RWPE1 (cell line): Measurements from ENCODE around the gene SPATA13.

Experiments
- CTCF ChIA-PET: fragments of 350-600 bp; sonication (Branson Sonifier 250); formaldehyde crosslinking; extraction: SDS; loops from one replicate; lab custom pipeline; 2021; lab: Yijun Ruan, JAX
- POLR2A ChIA-PET: fragments of 400-600 bp; formaldehyde crosslinking; extraction: SDS; loops from one replicate; lab custom pipeline; 2020; ENCODE audit warnings: antibody characterized with exemption; ENCODE audit not compliant: low non-redundant PET; lab: Yijun Ruan, JAX
- DNase-seq: peaks from one replicate; pipeline ENCODE4 v3.0.0; 2012; ENCODE audit warnings: low spot score
- H3K27ac ChIP-seq: fragments of 450-650 bp; 2 replicates; pipeline ENCODE4 v1.5.1; 2017
- TF ChIP-seq, protein P1 (sequence below): fragments of 450-650 bp; conservative IDR thresholded peaks from 2 replicates; pipeline ENCODE4 v1.5.1; 2017; ENCODE audit warnings: low read depth, mild to moderate bottlenecking

The SPATA13 gene

DNA sequence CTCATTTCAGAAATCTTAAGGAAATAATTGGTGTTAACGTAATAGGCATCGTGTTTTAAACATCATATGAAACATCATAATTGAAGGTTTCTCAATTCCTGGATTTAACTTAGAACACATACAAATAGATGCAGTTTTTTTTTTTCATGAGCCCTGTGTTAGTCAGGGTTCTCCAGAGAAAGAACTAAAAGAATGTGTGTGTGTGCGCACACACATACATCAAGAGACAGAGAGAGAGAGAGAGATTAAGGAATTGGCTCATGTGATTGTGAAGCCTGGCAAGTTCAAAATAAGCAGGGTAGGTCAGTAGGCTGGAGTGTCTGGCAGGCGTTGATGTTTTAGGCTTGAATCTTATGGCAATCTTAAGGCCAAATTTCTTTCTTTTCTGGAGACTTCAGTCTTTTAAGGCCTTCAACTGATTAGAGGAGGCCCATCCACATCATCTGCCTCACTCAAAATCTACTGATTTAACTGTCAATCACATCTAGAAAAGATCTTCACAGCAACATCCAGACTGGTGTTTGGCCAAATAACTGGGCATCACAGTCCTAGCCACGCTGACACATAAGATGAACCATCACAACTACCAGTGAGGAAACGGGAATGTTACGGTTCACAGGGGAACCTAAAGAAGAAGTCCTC is 25.2 kb downstream of the SPATA13 start:
- ChIA-PET CTCF (interaction anchor here (0.6 kb wide), 1 partner anchor 852 kb away, joined by 4 read pairs; no protein-coding TSS in a partner anchor), POLR2A (no interaction called here)
- no peak overlapping the region for H3K27ac ChIP-seq
- TF ChIP-seq, protein P1, sequence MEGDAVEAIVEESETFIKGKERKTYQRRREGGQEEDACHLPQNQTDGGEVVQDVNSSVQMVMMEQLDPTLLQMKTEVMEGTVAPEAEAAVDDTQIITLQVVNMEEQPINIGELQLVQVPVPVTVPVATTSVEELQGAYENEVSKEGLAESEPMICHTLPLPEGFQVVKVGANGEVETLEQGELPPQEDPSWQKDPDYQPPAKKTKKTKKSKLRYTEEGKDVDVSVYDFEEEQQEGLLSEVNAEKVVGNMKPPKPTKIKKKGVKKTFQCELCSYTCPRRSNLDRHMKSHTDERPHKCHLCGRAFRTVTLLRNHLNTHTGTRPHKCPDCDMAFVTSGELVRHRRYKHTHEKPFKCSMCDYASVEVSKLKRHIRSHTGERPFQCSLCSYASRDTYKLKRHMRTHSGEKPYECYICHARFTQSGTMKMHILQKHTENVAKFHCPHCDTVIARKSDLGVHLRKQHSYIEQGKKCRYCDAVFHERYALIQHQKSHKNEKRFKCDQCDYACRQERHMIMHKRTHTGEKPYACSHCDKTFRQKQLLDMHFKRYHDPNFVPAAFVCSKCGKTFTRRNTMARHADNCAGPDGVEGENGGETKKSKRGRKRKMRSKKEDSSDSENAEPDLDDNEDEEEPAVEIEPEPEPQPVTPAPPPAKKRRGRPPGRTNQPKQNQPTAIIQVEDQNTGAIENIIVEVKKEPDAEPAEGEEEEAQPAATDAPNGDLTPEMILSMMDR = no peak
- DNase-seq = no peak

DNA sequence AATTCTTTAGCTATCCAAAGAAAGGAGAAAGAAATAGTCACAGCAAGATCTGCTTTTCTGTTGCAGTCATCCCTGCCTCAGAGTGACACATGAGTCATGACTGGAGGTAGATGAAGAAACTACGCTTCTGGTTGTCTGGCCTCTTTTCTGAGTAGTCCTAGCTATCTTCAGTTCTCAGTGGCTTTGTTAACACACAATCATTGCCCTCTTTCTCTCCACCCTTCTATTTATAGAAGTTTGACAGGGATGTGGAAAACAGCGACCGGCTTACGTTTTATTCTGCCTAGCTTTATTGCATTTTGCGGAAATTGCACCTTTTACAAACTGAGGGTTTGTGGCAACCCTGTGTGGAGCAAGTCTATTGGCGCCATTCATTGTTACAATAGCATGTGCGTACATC is 26.7 kb downstream of the SPATA13 start:
- DNase-seq = no peak
- TF ChIP-seq, protein P1 = no peak
- CTCF ChIA-PET = interaction anchor here (0.6 kb wide), 2 partner anchors 53 to 168 kb away, joined by 3 to 6 read pairs; no protein-coding TSS in a partner anchor
- no peak overlapping the region for H3K27ac ChIP-seq
- POLR2A ChIA-PET = no interaction called here

DNA sequence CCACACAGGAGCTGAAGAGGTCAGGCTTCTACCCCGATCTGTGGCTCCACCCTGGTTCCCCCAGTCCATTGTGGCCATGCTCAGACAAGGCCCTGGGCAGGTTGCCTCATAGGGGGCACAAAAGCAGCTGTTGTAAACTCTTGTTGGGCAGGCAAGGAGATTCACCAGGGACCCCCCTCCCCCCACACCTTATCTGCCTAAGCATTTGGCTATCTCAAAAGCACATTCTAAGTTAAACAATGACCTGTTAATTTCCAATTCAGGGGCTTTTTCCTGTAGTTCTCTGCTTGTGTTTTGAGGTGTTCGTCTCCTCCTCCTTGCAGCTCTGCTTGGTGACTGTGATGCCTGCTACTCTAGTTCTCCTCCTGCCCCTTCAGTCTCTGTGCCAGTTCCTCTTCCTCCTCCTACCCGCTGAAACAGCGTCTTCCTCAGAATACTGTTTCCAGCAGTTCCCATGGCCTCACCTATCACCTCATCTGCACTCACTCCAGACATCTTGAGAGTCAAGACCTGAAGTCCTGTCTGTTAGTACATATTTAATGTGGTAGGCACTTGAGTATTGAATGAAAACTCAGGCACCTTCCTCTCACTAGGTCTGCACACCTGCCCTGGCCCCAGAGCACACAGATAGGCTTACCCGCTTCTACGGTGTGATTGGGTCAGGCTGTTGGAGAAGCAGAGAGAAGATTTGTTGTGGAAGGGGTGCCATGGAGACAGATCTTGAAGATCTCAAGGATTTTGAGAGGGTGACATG is 31.7 kb downstream of the SPATA13 start:
- TF ChIP-seq, protein P1 = no peak
- no peak for DNase-seq
- CTCF ChIA-PET = no interaction called here
- no peak overlapping the region for H3K27ac ChIP-seq
- POLR2A ChIA-PET = no interaction called here

DNA sequence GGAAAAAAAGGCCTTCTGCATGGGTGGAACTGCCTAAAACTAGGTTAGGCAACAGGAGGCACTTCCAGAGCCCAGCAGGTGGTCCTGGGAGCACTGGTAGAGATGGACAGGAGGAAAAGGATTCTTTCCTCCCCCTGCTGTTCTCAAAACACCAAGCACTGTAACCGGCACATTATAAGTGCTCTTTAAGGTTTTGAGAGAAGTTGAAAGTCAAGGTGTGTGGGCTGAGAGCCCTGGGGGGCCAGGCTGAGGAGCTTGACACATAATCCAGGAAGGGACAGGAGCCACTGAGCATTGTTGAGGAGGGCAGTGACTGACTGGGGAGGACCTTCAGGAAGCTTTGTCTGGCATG is 32.3 kb downstream of the SPATA13 start:
- POLR2A ChIA-PET = no interaction called here
- CTCF ChIA-PET = interaction anchor here (0.6 kb wide), 1 partner anchor 1555 kb away, joined by 3 read pairs; no protein-coding TSS in a partner anchor

DNA sequence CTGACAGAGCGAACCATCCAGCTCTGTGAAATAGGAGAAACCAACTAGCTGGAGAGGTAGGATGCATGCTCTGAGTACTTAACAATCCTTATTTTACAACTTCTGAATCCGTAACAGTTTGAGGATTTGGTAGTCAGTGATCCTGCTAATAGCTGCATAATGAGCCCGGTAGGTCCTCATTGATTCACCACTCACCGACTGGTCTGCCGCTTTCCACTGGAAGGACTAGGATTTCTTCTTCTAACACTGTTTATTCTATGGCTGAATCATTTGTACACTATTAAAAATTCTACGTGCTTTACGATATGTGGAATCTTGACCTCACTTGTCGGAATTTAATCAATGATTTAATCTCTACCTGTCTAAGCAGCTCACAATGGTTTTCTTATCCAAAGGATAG is 33.9 kb downstream of the SPATA13 start:
- ChIA-PET POLR2A (no interaction called here), CTCF (no interaction called here)
- TF ChIP-seq, protein P1 = no peak
- DNase-seq = no peak
- no peak overlapping the region for H3K27ac ChIP-seq

More for the DNA sequence above, 32.3 kb downstream of the SPATA13 start:
- DNase-seq = no peak
- TF ChIP-seq, protein P1 = no peak
- no peak overlapping the region for H3K27ac ChIP-seq

DNA sequence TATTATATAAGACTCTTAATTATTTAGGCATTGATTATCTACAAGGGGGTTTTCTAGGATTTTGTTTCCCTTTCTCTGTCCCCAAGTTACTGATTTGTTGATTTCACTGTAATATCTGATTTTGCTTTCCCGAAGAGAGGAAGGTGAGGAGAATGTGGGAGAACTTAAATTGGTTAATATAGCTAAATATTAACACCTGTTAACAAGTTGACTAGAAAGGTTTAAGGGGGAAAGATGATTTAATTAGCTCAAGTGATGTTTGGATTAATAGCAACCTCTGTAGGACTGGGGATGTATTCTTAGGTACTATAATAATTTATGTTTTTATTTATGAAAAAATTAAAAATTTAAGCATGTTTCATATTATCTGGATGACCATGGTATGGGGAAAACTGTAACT is 35.1 kb downstream of the SPATA13 start:
- ChIA-PET CTCF (interaction anchor here (1.0 kb wide), 1 partner anchor 135 kb away, joined by 3 read pairs; no protein-coding TSS in a partner anchor), POLR2A (no interaction called here)
- H3K27ac ChIP-seq = no peak overlapping the region
- TF ChIP-seq, protein P1 = no peak
- DNase-seq = no peak
